Mucosa of descending colon (tissue), 3 donors: Measurements from ENCODE around the gene TLE6. TPM values are rescaled to one million over a fixed set of nuclear protein-coding genes. Genes with fewer than 3 reads are reported as not detected.
A peak's percentile ranks its signal among the peaks of the same experiment; 100 is the strongest.

Experiments
- ATAC-seq: fragments of 200-7000 bp; cut with Tn5 transposase; one replicate; pipeline ENCODE4 v1.9.1; 2020; ENCODE audit warnings: mild to moderate bottlenecking, moderate library complexity
- DNase-seq, 3 donors: peaks; one replicate each; pipeline ENCODE4 v3.0.0-alpha.2; 2020
- H3K36me3 ChIP-seq: fragments of 200-600 bp; one replicate; pipeline ENCODE4 v1.8.0; 2021; ENCODE audit warnings: low read depth, mild to moderate bottlenecking
- H3K4me1 ChIP-seq: fragments of 200-600 bp; one replicate; pipeline ENCODE4 v1.8.0; 2021; ENCODE audit warnings: low read depth, mild to moderate bottlenecking
- H3K4me3 ChIP-seq: fragments of 200-600 bp; one replicate; pipeline ENCODE4 v1.8.0; 2021; ENCODE audit warnings: mild to moderate bottlenecking
- H3K9me3 ChIP-seq: fragments of 200-600 bp; one replicate; pipeline ENCODE4 v1.8.0; 2021; ENCODE audit warnings: mild to moderate bottlenecking
- CTCF ChIP-seq: fragments of 200-600 bp; IDR thresholded peaks from one replicate; pipeline ENCODE4 v1.8.0; 2022; ENCODE audit warnings: antibody characterized with exemption, mild to moderate bottlenecking
- intact Hi-C, 2 donors: fragments of 100-400 bp; cut with DNase I in 1 of 2; cut with micrococcal nuclease in 1 of 2; formaldehyde crosslinking; loops; one replicate each; pipeline versions ENCODE4 v1.11.0 to v1.11.1; 2022; cut with DNase I, micrococcal nuclease
- total RNA-seq, 3 donors: library from RNA; stranded (reverse); fragmentation: NEBNext Ultra II Directional in 2 of 3; extraction: Animal tissue kit (Norgen Biotek cat#: 25700) in 2 of 3; gene quantifications; one replicate each; pipeline versions ENCODE4 v1.2.1 to v1.2.4, GENCODE V29; 2021 to 2023
- donor health status: DM: no; HTN: no; CAD: no; lungs with moderate emphysema.
- donor health status: DM: no; HTN: no; CAD: no.
- donor health status: DM: no; HTN: yes; CAD: no.

The TLE6 gene
- total RNA-seq, 3 donors from 2014 or later = 1.8 to 4.1 (median 3.0) TPM

DNA sequence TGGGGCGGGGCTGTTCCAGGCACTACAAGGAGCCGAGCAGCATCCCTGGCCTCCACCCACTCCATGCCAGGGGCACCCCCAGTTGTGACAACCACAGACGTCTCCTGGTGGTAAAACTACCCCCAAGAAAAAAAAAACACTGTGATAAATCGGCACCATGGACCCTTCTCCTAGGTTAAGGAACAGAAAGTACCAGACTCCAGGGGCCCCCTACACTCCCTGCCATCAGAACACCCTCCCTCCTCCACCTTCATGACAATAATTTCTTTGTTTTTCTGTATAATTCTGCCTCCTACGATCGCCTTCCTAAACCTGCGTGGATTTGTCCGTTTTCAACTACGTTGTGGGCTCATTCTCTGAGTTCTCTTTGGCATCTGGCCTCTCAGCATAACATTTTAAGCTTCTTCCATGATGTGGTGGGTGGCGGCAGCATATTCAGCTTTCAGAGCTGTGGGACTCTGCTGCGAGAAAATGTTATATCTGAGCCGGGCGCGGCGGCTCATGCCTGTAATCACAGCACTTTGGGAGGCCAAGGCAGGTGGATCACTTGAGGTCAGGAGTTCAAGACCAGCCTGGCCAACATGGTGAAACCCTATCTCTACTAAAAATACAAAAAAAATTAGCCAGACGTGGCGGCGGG, 43.1 kb downstream of the TLE6 start:
- intact Hi-C loops = no loop called here
- no peaks in the 10 kb centered on the region for H3K36me3 ChIP-seq
- no peak for DNase-seq
- no peak overlapping the region for H3K4me3 ChIP-seq
- no peaks in the 10 kb centered on the region for H3K9me3 ChIP-seq
- H3K4me1 ChIP-seq = peaks cover 2% of the 10 kb centered on the region
- TF ChIP-seq CTCF = no peak
- no peak for ATAC-seq

GRCh38 chr19:3024509-3024869, 47.1 kb downstream of the TLE6 start:
- H3K4me3 ChIP-seq = no peak overlapping the region
- ATAC-seq = no peak
- no peaks in the 10 kb centered on the region for H3K9me3 ChIP-seq

DNA sequence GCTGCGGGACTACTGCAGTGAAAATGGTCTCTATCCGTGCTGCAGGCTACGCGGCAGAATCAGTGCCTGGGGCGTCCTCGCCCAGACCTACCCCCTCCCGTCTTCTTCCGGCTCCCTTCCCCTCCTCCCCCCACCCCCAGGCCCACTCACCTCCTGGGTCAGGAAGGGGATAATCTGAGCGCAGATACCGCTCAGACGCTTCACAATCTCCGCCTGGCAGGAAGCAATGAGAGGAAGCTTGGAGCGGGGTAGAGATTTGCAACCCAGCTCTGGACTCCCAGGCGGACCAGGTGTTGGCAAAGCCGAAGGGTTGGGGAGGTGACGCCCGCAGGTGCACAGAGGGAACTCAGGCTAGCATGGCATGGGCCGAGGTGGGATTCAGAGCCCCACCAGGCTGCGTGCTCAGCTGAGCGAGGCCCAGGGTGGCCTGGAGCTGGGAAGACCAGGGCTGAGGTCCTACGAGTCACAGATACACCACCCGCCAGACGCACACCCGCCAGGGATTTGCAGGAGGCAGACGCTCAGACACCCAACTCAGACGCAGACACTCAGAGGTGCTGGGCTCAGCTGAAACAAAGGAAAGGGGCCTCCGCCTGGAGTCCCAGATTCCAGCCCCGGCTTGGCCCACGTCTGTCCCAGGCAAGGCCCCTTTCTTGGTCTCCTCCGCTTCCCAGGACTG, 47.6 kb downstream of the TLE6 start:
- no peak for TF ChIP-seq CTCF
- peaks cover 6% of the 10 kb centered on the region for H3K4me1 ChIP-seq
- peak in 1 of 3 donors; percentile 60 for DNase-seq
- intact Hi-C loops = no loop called here
- H3K4me3 ChIP-seq = no peak overlapping the region
- no peaks in the 10 kb centered on the region for H3K9me3 ChIP-seq
- no peaks in the 10 kb centered on the region for H3K36me3 ChIP-seq
- ATAC-seq = peak; percentile 67

More at GRCh38 chr19:3024509-3024869, 47.1 kb downstream of the TLE6 start:
- no peak for DNase-seq
- Histone ChIP-seq H3K4me1 (peaks cover 6% of the 10 kb centered on the region), H3K36me3 (no peaks in the 10 kb centered on the region)
- TF ChIP-seq CTCF = no peak
- intact Hi-C loops = no loop called here

DNA sequence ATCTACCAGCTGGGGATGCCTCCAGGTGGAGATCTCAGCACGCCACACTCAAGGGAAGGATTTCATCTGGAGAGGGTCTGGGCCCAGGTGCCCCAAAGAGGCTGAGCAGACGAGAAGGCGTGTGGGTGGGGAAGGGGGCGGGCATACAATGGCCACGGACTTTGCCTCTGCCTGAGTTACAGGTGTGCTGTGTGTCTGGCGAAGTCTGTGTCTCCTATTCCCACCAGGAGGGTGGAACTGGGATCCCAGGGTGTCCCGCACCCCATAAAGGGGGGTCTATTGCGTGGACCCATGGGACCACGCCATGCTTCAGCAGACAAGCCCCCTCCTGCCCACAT, 48.2 kb downstream of the TLE6 start:
- H3K36me3 ChIP-seq = no peaks in the 10 kb centered on the region
- TF ChIP-seq CTCF = no peak
- H3K9me3 ChIP-seq = no peaks in the 10 kb centered on the region
- ATAC-seq (peak; percentile 73), DNase-seq (peak in 2 of 3 donors; percentile 71 to 75)
- intact Hi-C loops = no loop called here
- no peak overlapping the region for H3K4me3 ChIP-seq
- peaks cover 6% of the 10 kb centered on the region for H3K4me1 ChIP-seq

DNA sequence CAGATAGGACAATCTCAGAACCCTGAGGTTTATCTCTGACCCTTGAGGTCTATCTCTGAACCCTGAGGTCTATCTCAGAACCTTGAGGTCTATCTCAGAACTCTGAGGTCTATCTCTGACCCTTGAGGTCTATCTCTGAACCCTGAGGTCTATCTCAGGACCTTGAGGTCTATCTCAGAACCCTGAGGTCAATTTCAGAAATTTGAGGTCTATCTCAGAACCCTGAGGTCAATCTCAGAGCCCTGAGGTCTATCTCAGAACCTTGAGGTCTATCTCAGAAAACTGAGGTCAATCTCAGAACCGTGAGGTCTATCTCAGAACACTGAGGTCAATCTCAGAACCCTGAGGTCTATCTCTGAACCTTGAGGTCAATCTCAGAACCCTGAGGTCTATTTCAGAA, 49.4 kb downstream of the TLE6 start:
- intact Hi-C loops = no loop called here
- no peak for TF ChIP-seq CTCF
- Histone ChIP-seq H3K36me3 (no peaks in the 10 kb centered on the region), H3K4me1 (peaks cover 6% of the 10 kb centered on the region), H3K4me3 (no peak overlapping the region), H3K9me3 (no peaks in the 10 kb centered on the region)
- DNase-seq (no peak), ATAC-seq (no peak)
